Transverse colon (tissue), 4 donors: ENCODE data around the gene HOXA13. TPM values are rescaled to one million over a fixed set of nuclear protein-coding genes. Genes with fewer than 3 reads are reported as not detected.

Source experiments
- DNase-seq: peaks from one replicate; pipeline ENCODE4 v3.0.0-alpha.2; 2019
- H3K27ac ChIP-seq, 4 donors: fragments of 200-600 bp; sonication (generic); 2 replicates each; pipeline ENCODE4 v1.5.1; 2016 to 2018; ENCODE audit warnings: inconsistent platforms in 4 of 4
- H3K27me3 ChIP-seq: fragments of 200-600 bp; sonication (generic); 2 replicates; pipeline ENCODE4 v1.5.1; 2017; ENCODE audit warnings: inconsistent platforms
- H3K36me3 ChIP-seq, 4 donors: fragments of 200-600 bp; sonication (generic); 2 replicates each; pipeline ENCODE4 v1.5.1; 2017 to 2019; ENCODE audit warnings: inconsistent platforms in 4 of 4
- H3K4me1 ChIP-seq, 4 donors: fragments of 200-600 bp; sonication (generic); 2 replicates each; pipeline ENCODE4 v1.5.1; 2017 to 2020; ENCODE audit warnings: inconsistent platforms in 4 of 4
- H3K4me3 ChIP-seq, 4 donors: fragments of 200-600 bp; sonication (generic); 1 replicate in 1 of 4; 2 replicates in 3 of 4; pipeline versions ENCODE4 v1.5.1 to v1.6.1; 2017 to 2019; ENCODE audit warnings: inconsistent platforms in 4 of 4
- H3K9me3 ChIP-seq, 2 donors: fragments of 200-600 bp; sonication (generic); 2 replicates each; pipeline ENCODE4 v1.5.1; 2017 to 2019; ENCODE audit warnings: inconsistent platforms in 2 of 2
- EP300 ChIP-seq: sonication (generic); formaldehyde crosslinking; IDR thresholded peaks from one replicate; pipeline ENCODE4 v1.6.1; 2017; ENCODE audit warnings: antibody characterized with exemption, low read depth
- POLR2A ChIP-seq: fragments of 450-650 bp; IDR thresholded peaks from one replicate; pipeline ENCODE4 v1.6.1; 2016; ENCODE audit warnings: antibody characterized with exemption, mild to moderate bottlenecking, moderate library complexity
- POLR2AphosphoS5 ChIP-seq, 3 donors: sonication (generic); formaldehyde crosslinking; IDR thresholded peaks; one replicate each; pipeline ENCODE4 v1.6.1; 2016; ENCODE audit warnings: antibody characterized with exemption in 3 of 3
- WGBS, 2 donors: methylation state at CpG; one replicate each; pipeline ENCODE4 v1.1.5; 2018; ENCODE audit warnings: low coverage in 1 of 2; 5-methylcytosine and 5-hydroxymethylcytosine counted together
- in situ Hi-C, 4 donors: fragments of 200-750 bp; cut with MboI; loops; one replicate each; pipeline versions ENCODE4 v1.15.0 to v1.15.1; 2017; ENCODE audit warnings: low sequenced_read_pairs in 3 of 4, low pct_ligation_motif_present in 1 of 4, low pct_unique_long_range_greater_than_20kb in 1 of 4
- intact Hi-C: fragments of 100-400 bp; cut with DNase I; formaldehyde crosslinking; loops from one replicate; pipeline ENCODE4 v1.15.1; 2023; ENCODE audit warnings: low total_unique reads
- total RNA-seq, 4 donors: library from RNA; depleted of rRNA; stranded (reverse); fragments of >200 nt; gene quantifications; one replicate each; pipeline ENCODE4 v1.1.0, GENCODE V29; 2016
- TF ChIP-seq, protein P1 (sequence below), 5 experiments: fragments of 200-600 bp in 3 of 5; fragments of 450-650 bp in 2 of 5; sonication (generic) in 3 of 5; IDR thresholded peaks; 1 replicate in 2 of 5; 2 replicates in 3 of 5; pipeline ENCODE4 v1.5.1; 2016 to 2017; ENCODE audit warnings: antibody characterized with exemption in 5 of 5, inconsistent platforms in 3 of 5, mild to moderate bottlenecking in 2 of 5, moderate library complexity in 1 of 5

HOXA13 gene
- total RNA-seq, 4 donors from 2014 or later, result 22.5 to 69.9 (median 38.7) TPM

DNA sequence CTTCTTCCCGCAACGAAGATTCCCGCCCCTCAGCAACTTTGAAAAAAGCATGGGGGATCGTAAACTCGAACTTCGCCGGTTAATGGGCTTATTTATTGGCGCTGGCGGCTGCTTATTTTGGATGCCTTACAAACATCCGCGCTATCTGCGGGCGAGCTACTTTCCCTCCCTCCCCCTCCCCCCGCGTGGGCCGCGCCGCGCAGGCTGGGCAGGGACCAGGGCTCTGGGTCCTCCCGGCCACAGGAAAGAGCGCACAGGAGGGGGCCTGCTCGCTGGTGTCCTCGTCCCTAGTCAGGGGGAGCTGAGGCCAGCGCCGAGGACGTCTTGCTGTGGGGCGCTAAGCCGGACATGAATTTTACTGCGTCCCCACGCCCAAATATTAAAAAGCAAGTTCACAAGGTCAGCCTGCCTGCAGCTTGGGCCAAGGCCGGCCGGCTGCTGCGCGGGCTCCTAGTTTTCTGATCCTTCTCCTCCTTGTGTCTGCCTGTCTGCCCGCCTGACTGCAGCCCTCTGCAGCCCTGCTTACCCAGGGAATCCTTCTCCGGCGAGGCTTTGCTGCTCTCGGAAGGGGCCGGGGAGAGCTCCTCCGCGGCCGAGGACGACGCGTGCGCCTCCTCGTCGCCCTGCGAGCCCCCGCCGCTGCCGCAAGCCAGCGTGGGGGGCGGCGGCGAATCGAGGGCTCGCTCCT is 26.9 kb downstream of the HOXA13 start:
- H3K36me3 ChIP-seq, result no peaks in the 10 kb centered on the region
- 2 to 4% methylated on average over 5 to 55 of the region's 58 CpGs for WGBS, 2 donors
- H3K27me3 ChIP-seq, result peaks cover 51% of the 10 kb centered on the region
- peak; percentile 80 for DNase-seq
- in situ Hi-C loops, result loop anchor here in 3 of 4 donors (25.0 kb wide), 3 partner anchors 811 to 1311 kb away; no protein-coding TSS in a partner anchor
- H3K4me3 ChIP-seq, result peak overlapping the region; percentile 58 to 67 (median 60)
- H3K27ac ChIP-seq, result peak overlapping the region; percentile 95 to 99 (median 98)
- intact Hi-C loops, result no loop called here
- TF ChIP-seq, protein P1, sequence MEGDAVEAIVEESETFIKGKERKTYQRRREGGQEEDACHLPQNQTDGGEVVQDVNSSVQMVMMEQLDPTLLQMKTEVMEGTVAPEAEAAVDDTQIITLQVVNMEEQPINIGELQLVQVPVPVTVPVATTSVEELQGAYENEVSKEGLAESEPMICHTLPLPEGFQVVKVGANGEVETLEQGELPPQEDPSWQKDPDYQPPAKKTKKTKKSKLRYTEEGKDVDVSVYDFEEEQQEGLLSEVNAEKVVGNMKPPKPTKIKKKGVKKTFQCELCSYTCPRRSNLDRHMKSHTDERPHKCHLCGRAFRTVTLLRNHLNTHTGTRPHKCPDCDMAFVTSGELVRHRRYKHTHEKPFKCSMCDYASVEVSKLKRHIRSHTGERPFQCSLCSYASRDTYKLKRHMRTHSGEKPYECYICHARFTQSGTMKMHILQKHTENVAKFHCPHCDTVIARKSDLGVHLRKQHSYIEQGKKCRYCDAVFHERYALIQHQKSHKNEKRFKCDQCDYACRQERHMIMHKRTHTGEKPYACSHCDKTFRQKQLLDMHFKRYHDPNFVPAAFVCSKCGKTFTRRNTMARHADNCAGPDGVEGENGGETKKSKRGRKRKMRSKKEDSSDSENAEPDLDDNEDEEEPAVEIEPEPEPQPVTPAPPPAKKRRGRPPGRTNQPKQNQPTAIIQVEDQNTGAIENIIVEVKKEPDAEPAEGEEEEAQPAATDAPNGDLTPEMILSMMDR (IDR thresholded peaks at IDR 0.05), result no peak
- TF ChIP-seq POLR2AphosphoS5 (IDR thresholded peaks at IDR 0.05) (peak; percentile 76 to 88 (median 84)), EP300 (no peak), POLR2A (peak; percentile 60)
- peaks cover 0 to 35% (median 32%) of the 10 kb centered on the region in 4 donors for H3K4me1 ChIP-seq
- H3K9me3 ChIP-seq, result no peaks in the 10 kb centered on the region

DNA sequence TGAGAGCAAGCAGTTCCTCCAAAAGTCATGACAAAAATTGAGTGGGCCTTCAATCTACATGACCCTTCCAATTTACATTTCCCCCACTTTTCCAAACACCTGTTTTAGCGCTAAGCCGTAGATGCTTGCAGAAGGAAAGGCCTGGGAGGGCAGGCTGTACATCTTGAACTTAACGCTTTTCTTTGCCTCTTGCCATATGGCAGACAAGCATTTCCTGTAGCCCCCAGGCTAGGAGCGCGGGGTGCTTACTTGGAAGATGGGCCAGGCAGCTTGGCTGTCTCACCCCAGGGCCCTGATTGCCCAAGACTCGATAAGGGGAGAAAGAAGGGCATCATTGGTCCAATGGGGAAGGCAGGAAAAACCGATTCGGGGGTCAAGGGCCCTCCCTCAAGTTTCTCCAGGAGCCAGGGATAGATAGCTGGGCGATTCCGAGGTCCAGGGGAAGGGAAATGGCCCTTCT is 27.5 kb downstream of the HOXA13 start:
- Histone ChIP-seq H3K36me3 (no peaks in the 10 kb centered on the region), H3K9me3 (no peaks in the 10 kb centered on the region), H3K4me3 (peak overlapping the region; percentile 58 to 67 (median 60)), H3K27ac (peak overlapping the region; percentile 95 to 99 (median 98)), H3K27me3 (peaks cover 51% of the 10 kb centered on the region), H3K4me1 (peaks cover 0 to 37% (median 34%) of the 10 kb centered on the region in 4 donors)
- TF ChIP-seq, protein P1 (IDR thresholded peaks at IDR 0.05), result no peak
- no peak for TF ChIP-seq POLR2A
- no peak for TF ChIP-seq POLR2AphosphoS5 (IDR thresholded peaks at IDR 0.05)
- TF ChIP-seq EP300, result no peak
- 0 to 7% methylated on average over 3 to 10 of the region's 10 CpGs for WGBS, 2 donors
- in situ Hi-C loops (loop anchor here in 3 of 4 donors (25.0 kb wide), 3 partner anchors 810 to 1310 kb away; no protein-coding TSS in a partner anchor), intact Hi-C loops (no loop called here)
- DNase-seq, result peak; percentile 22

DNA sequence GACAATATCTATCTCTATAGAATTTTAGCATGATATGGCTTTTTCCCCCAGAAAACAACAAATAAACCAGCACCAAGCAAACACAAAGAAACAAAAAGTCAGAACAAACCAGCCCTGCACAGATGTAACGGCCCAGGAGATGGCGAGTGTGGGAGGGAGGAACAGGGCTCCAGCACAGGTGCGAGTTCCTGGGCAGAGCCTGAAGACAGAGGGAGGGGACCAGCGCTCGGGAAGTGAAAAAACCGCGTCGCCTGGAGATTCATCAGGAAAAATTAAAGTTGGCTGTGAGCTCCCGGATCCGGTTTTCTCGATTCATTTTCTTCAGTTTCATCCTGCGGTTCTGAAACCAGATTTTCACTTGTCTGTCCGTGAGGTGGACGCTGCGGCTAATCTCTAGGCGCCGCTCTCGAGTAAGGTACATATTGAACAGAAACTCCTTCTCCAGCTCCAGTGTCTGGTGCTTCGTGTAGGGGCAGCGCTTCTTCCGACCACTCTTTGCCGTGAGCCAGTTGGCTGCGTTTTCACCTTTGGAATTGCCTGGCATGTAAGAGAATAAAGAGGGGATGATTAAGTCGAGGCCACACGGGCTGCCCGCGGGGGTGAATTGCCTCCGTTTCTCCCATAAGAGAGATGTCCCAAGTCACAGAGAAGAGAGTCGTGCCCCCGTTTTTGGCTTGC is 28.1 kb downstream of the HOXA13 start:
- Histone ChIP-seq H3K4me3 (peak overlapping the region; percentile 58 to 67 (median 60)), H3K36me3 (no peaks in the 10 kb centered on the region), H3K27ac (peak overlapping the region; percentile 95 to 99 (median 98)), H3K27me3 (peaks cover 57% of the 10 kb centered on the region), H3K4me1 (peaks cover 0 to 42% (median 29%) of the 10 kb centered on the region in 4 donors), H3K9me3 (no peaks in the 10 kb centered on the region)
- intact Hi-C loops (no loop called here), in situ Hi-C loops (loop anchor here in 3 of 4 donors (25.0 kb wide), 3 partner anchors 809 to 1309 kb away; no protein-coding TSS in a partner anchor)
- WGBS, 2 donors, result 3 to 6% methylated on average over 16 to 30 of the region's 30 CpGs
- TF ChIP-seq EP300 (no peak), POLR2A (peak; percentile 7), POLR2AphosphoS5 (IDR thresholded peaks at IDR 0.05) (peak in 2 of 3 donors; percentile 7 to 10)
- peak; percentile 35 for DNase-seq

DNA sequence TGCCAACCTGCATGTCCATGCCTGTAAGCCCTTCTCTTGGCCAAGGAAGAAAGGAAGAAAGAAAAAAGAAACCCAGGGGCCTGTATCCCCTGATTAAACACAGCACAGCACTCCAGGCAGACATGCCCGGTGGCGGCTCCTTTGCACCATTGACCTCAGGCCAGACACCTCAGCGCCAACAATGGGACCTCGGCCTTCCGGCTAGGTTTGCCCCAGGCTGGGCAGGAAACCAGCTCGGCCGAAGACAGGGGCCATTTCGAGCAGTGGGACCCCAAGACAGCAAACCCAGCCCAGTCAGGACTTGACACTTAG is 28.6 kb downstream of the HOXA13 start:
- 9 to 20% methylated on average over 1 to 8 of the region's 8 CpGs for WGBS, 2 donors
- Histone ChIP-seq H3K4me3 (peak overlapping the region; percentile 58 to 67 (median 60)), H3K27me3 (peaks cover 61% of the 10 kb centered on the region), H3K36me3 (no peaks in the 10 kb centered on the region), H3K27ac (peak overlapping the region; percentile 95 to 99 (median 98)), H3K9me3 (no peaks in the 10 kb centered on the region), H3K4me1 (peaks cover 0 to 44% (median 26%) of the 10 kb centered on the region in 4 donors)
- TF ChIP-seq POLR2A (no peak), POLR2AphosphoS5 (IDR thresholded peaks at IDR 0.05) (peak in 1 of 3 donors; percentile 5), EP300 (no peak)
- intact Hi-C loops, result no loop called here
- peak; percentile 47 for DNase-seq
- in situ Hi-C loops, result loop anchor here in 3 of 4 donors (25.0 kb wide), 3 partner anchors 809 to 1309 kb away; no protein-coding TSS in a partner anchor
